GM12892 (cell line): Measurements from ENCODE around the gene UCP3.

Experiments
- POLR2A ChIP-seq: IDR thresholded peaks from 2 replicates; pipeline ENCODE4 v1.6.1; 2011; ENCODE audit warnings: low read depth, low read length, control low read depth
- POLR2AphosphoS5 ChIP-seq: IDR thresholded peaks from 2 replicates; pipeline ENCODE4 v1.6.1; 2011; ENCODE audit warnings: low read depth, low read length, control low read depth
- TAF1 ChIP-seq: IDR thresholded peaks from 2 replicates; pipeline ENCODE4 v1.6.1; 2011; ENCODE audit warnings: low read depth, mild to moderate bottlenecking, control low read depth, low read length, borderline replicate concordance

DNA sequence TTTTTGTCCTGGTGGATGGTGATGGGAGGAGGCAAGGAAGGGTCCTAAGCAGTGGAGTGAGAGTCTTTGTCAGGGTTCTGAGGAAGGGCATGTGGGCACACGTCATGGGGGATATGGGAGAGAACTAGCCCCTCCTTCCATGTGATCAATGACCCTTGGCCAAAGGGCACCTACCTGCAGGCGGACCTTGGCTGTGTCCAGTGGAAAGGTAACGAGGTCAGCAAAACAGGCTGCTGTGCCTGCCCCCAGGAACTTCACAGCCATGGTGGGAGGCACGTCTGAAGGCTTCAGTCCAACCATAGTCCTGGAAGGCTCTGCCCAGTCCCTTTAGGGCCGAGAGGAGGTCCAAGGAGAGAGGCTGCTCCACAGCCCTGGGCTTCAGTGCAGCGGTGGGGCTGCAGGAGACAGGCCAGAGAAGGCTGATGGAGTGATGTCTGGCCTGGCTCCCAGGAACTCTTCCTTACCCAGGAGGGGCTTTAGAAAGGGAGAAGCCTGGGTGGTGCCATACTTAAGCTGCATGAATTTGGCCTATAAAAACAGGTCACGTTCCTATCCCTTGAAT is 2.1 kb downstream of the UCP3 start:
- TF ChIP-seq TAF1 = no peak
- TF ChIP-seq POLR2AphosphoS5 = no peak
- no peak for TF ChIP-seq POLR2A
